HEK293T (cell line): ENCODE results near the gene COL9A3.

ENCODE experiments used
- BHLHE40 ChIP-seq: fragments of 450-650 bp; IDR thresholded peaks from 2 replicates; pipeline ENCODE4 v1.6.1; 2016; ENCODE audit warnings: mild to moderate bottlenecking, moderate library complexity, borderline replicate concordance
- FOXA1 ChIP-seq: fragments of 450-650 bp; IDR thresholded peaks from 2 replicates; pipeline ENCODE4 v1.6.1; 2016; ENCODE audit warnings: mild to moderate bottlenecking
- FOXK2 ChIP-seq: fragments of 450-650 bp; IDR thresholded peaks from 2 replicates; pipeline ENCODE4 v1.6.1; 2016; ENCODE audit warnings: mild to moderate bottlenecking
- HDGF ChIP-seq: fragments of 450-650 bp; IDR thresholded peaks from 2 replicates; pipeline ENCODE4 v1.6.1; 2017; ENCODE audit warnings: antibody characterized with exemption, borderline replicate concordance
- SUZ12 ChIP-seq: fragments of 450-650 bp; IDR thresholded peaks from 2 replicates; pipeline ENCODE4 v1.6.1; 2016; ENCODE audit warnings: mild to moderate bottlenecking
- TARDBP ChIP-seq: fragments of 450-650 bp; IDR thresholded peaks from 2 replicates; pipeline ENCODE4 v1.6.1; 2016

GRCh38 chr20:62799036-62799435 is 17.8 kb upstream of the COL9A3 start:
- TF ChIP-seq FOXK2: no peak
- no peak for TF ChIP-seq FOXA1
- TF ChIP-seq SUZ12: no peak
- no peak for TF ChIP-seq TARDBP
- TF ChIP-seq HDGF: no peak
- no peak for TF ChIP-seq BHLHE40
